Measurements from ENCODE around the gene CFB.
"Not testable (repeated sequence)": the region's sequence is repeated elsewhere in the genome, so short reads cannot be mapped to it uniquely, and the experiment has no call there.

The CFB gene

GRCh38 chr6:31980195-31980876 is 34.4 kb downstream of the CFB start:
- H3K4me1 ChIP-seq (ENCODE audit: control insufficient read depth, insufficient read depth, low read length); H3K27ac ChIP-seq (ENCODE audit: insufficient read depth, low read depth, low read length, poor library complexity, severe bottlenecking); H3K36me3 ChIP-seq (ENCODE audit: control insufficient read depth, insufficient read depth, low read length); H3K27me3 ChIP-seq (ENCODE audit: control insufficient read depth, insufficient read depth, low read length, poor library complexity, severe bottlenecking); H3K4me3 ChIP-seq (ENCODE audit: insufficient read depth, low read depth, low read length); H3K9me3 ChIP-seq (ENCODE audit: control insufficient read depth, low read length): not testable (repeated sequence)
- WGBS, 2 experiments = 96 to 97% methylated on average over 11 to 12 of the region's 13 CpGs

GRCh38 chr6:31980998-31981397 is 35.1 kb downstream of the CFB start:
- not testable (repeated sequence) for H3K27ac ChIP-seq (ENCODE audit: insufficient read depth, low read depth, low read length, poor library complexity, severe bottlenecking); H3K27me3 ChIP-seq (ENCODE audit: control insufficient read depth, insufficient read depth, low read length, poor library complexity, severe bottlenecking); H3K9me3 ChIP-seq (ENCODE audit: control insufficient read depth, low read length); H3K4me1 ChIP-seq (ENCODE audit: control insufficient read depth, insufficient read depth, low read length); H3K36me3 ChIP-seq (ENCODE audit: control insufficient read depth, insufficient read depth, low read length); H3K4me3 ChIP-seq (ENCODE audit: insufficient read depth, low read depth, low read length)
- WGBS, 2 experiments = no CpG with 5 or more reads among the region's 5 CpGs

DNA sequence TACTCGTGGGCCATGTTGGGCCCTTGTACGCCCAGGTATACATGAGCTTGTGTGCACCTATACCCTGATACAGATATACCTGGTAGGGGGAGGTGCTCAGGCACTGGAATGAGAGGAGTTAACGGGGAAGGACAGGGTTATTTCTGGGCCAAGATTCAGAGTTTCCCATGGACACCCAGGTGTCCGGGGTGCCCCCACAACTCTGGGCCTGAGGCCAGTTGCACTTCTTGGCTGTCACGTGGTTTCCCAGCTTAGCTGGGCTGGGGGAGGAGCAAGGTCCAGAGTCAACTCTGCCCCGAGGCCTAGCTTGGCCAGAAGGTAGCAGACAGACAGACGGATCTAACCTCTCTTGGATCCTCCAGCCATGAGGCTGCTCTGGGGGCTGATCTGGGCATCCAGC is 35.8 kb downstream of the CFB start, which contains the start of gene C4A:
C4A (plus strand) TSS at position 314 of the 400 bp plus-strand sequence; CDS start at position 365, 51 bp downstream.
- H3K36me3 ChIP-seq (ENCODE audit: control insufficient read depth, insufficient read depth, low read length) = not testable (repeated sequence)
- WGBS, 2 experiments = no CpG with 5 or more reads among the region's 7 CpGs

DNA sequence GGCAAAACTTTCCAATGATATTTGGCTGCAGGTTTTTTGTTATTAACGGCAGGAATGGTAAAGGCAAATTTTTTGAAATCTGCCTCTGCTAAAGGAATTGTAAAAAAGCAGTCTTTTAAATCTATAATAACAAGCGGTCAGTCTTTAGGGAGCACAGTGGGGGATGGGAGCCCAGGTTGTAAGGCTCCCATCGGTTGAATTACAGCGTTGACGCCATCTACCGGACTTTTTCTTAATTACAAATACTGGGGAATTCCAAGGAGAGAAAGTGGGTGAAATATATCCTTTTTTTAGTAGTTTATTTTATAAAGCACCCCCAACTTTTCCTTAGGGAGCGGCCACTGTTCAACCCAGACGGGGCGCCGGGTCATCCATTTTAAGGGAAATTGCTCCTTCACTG is 43.5 kb downstream of the CFB start:
- not testable (repeated sequence) for H3K9me3 ChIP-seq (ENCODE audit: control insufficient read depth, low read length); H3K4me1 ChIP-seq (ENCODE audit: control insufficient read depth, insufficient read depth, low read length); H3K27ac ChIP-seq (ENCODE audit: insufficient read depth, low read depth, low read length, poor library complexity, severe bottlenecking); H3K27me3 ChIP-seq (ENCODE audit: control insufficient read depth, insufficient read depth, low read length, poor library complexity, severe bottlenecking); H3K4me3 ChIP-seq (ENCODE audit: insufficient read depth, low read depth, low read length); H3K36me3 ChIP-seq (ENCODE audit: control insufficient read depth, insufficient read depth, low read length)
- no CpG with 5 or more reads among the region's 10 CpGs for WGBS, 2 experiments

More for the DNA sequence above, 35.8 kb downstream of the CFB start, which contains the start of gene C4A:
- H3K4me1 ChIP-seq (ENCODE audit: control insufficient read depth, insufficient read depth, low read length); H3K4me3 ChIP-seq (ENCODE audit: insufficient read depth, low read depth, low read length); H3K27me3 ChIP-seq (ENCODE audit: control insufficient read depth, insufficient read depth, low read length, poor library complexity, severe bottlenecking); H3K27ac ChIP-seq (ENCODE audit: insufficient read depth, low read depth, low read length, poor library complexity, severe bottlenecking); H3K9me3 ChIP-seq (ENCODE audit: control insufficient read depth, low read length): not testable (repeated sequence)

- 88 to 100% methylated on average over 6 to 7 of the region's 14 CpGs for WGBS, 2 experiments
- H3K9me3 ChIP-seq (ENCODE audit: control insufficient read depth, low read length); H3K27ac ChIP-seq (ENCODE audit: insufficient read depth, low read depth, low read length, poor library complexity, severe bottlenecking); H3K4me3 ChIP-seq (ENCODE audit: insufficient read depth, low read depth, low read length); H3K27me3 ChIP-seq (ENCODE audit: control insufficient read depth, insufficient read depth, low read length, poor library complexity, severe bottlenecking); H3K36me3 ChIP-seq (ENCODE audit: control insufficient read depth, insufficient read depth, low read length); H3K4me1 ChIP-seq (ENCODE audit: control insufficient read depth, insufficient read depth, low read length): not testable (repeated sequence)
Measured at GRCh38 chr6:31994421-31994820, 48.5 kb downstream of the CFB start.

DNA sequence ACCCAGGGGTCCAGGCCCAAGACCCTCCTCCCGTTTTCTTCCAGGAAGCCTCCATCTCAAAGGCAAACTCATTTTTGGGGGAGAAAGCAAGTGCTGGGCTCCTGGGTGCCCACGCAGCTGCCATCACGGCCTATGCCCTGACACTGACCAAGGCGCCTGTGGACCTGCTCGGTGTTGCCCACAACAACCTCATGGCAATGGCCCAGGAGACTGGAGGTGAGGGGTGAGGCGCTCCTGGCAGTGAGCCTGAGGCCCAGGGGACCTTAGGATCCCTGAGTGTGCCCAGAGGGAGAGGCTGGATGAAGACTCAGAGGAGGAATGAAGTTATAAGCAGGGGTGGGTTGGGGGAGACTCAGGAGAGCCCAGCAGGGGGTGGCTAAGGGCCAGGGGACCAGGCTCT is 50.5 kb downstream of the CFB start:
- H3K36me3 ChIP-seq (ENCODE audit: control insufficient read depth, insufficient read depth, low read length); H3K4me1 ChIP-seq (ENCODE audit: control insufficient read depth, insufficient read depth, low read length); H3K27me3 ChIP-seq (ENCODE audit: control insufficient read depth, insufficient read depth, low read length, poor library complexity, severe bottlenecking); H3K27ac ChIP-seq (ENCODE audit: insufficient read depth, low read depth, low read length, poor library complexity, severe bottlenecking); H3K9me3 ChIP-seq (ENCODE audit: control insufficient read depth, low read length); H3K4me3 ChIP-seq (ENCODE audit: insufficient read depth, low read depth, low read length): not testable (repeated sequence)
- WGBS, 2 experiments = 92 to 96% methylated on average over 5 to 6 of the region's 6 CpGs

Data from ectodermal cell (in vitro differentiated cells).